Subcutaneous abdominal adipose tissue (tissue), 5 donors: ENCODE data around the gene UCP2.

Experiments used
- H3K27ac ChIP-seq: one replicate; pipeline ENCODE4 v1.7.0; 2013; ENCODE audit warnings: low read depth, mild to moderate bottlenecking, inconsistent platforms, low read length, moderate library complexity
- H3K27me3 ChIP-seq, 5 donors: one replicate each; pipeline ENCODE4 v1.7.0; 2013; ENCODE audit warnings: low read length in 5 of 5, inconsistent platforms in 1 of 5; ENCODE audit not compliant: control insufficient read depth in 5 of 5, insufficient read depth in 4 of 5
- H3K36me3 ChIP-seq, 5 donors: one replicate each; pipeline ENCODE4 v1.7.0; 2013; ENCODE audit warnings: low read length in 5 of 5; ENCODE audit not compliant: control insufficient read depth in 5 of 5, insufficient read depth in 5 of 5
- H3K4me1 ChIP-seq, 5 donors: one replicate each; pipeline ENCODE4 v1.7.0; 2013; ENCODE audit warnings: low read length in 5 of 5, mild to moderate bottlenecking in 3 of 5, moderate library complexity in 1 of 5; ENCODE audit not compliant: control insufficient read depth in 5 of 5, insufficient read depth in 5 of 5
- H3K4me3 ChIP-seq, 5 donors: one replicate each; pipeline ENCODE4 v1.7.0; 2013; ENCODE audit warnings: low read length in 5 of 5, low read depth in 1 of 5
- H3K9ac ChIP-seq, 5 donors: one replicate each; pipeline ENCODE4 v1.7.0; 2013; ENCODE audit warnings: low read length in 5 of 5, mild to moderate bottlenecking in 4 of 5, moderate library complexity in 3 of 5
- H3K9me3 ChIP-seq, 5 donors: one replicate each; pipeline ENCODE4 v1.7.0; 2013; ENCODE audit warnings: low read length in 5 of 5; ENCODE audit not compliant: control insufficient read depth in 5 of 5
- donor health status: healthy.
- donor health status: healthy.
- donor health status: healthy.
- donor health status: healthy.
- donor health status: healthy.

UCP2 gene

DNA sequence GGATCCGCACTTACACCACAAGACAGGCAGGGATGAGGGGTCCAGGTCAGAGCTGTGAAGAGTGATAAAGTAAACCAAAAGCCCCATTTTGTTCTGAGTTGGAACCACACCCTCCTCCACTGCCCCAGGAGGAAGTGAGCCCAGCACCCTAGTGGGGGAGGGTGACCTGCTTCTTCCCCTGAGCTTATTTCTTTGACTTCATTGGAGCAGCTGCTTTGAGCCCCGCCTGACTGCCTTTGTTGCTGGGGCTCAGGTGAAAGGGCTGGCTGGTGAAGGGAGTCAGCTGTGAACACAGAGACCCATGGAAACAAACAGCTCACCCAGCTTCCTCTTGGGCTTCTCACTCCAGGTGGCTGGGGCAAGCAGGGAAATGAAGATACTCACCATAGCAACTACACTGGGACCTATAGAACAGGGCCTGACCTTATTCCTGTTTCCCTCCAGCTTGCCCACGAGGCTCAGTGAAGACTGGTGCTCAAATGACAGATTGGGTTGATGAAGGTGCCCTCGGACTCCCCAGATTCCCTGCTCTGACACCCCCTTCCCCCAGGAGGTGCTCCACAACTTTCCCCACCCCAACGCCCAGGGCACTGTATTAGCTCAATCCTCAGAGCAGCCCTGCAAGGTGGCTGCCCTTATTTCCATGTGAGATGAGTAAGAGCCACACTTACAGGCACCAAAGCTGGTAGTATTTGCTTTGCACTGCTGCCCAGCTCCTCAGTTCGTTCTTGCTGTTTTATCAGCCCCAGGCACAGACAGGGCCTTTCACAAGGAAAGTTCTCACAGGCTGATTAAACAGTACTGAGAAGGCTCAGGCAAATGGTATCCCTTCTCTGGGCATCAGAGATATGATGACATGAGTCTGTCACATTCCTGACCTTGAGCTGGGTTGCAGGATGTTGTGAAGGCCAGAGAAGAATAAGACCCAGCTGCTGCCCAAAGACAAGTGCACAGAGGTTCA, 2.4 kb downstream of the UCP2 start:
- Histone ChIP-seq H3K4me1 (peaks cover 3 to 81% (median 54%) of the 10 kb centered on the region in 5 donors), H3K9ac (peak overlapping the region in 1 of 5 donors; percentile 31), H3K4me3 (peak overlapping the region; percentile 72 to 92 (median 88)), H3K36me3 (peaks cover 0 to 46% (median 40%) of the 10 kb centered on the region in 5 donors), H3K27me3 (no peaks in the 10 kb centered on the region), H3K9me3 (no peaks in the 10 kb centered on the region), H3K27ac (no peak overlapping the region)

DNA sequence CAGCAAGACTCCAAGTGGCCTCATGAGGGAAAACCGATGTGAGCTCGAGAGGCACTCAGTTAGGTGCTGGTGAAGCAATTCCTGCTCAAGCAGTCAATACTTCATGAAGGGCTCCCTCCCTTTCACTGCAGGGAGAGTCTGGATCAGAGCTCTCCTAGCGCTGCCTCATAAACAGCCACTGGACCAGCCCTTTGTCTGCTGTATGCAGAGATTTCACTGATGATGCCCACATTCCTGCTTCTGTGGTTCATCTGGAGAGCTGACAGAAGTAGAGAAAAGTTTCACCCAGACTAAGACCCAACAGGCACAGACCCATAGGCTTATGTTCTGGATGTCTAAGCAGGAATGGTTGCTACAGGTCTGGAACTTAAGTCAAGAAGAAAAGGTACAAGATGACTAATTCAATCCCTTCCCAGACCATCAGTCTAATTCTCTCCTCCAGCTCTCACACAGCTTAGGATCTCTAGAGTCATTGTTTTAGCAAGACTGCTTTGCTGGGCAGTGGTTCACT, 4.0 kb downstream of the UCP2 start:
- Histone ChIP-seq H3K27me3 (no peaks in the 10 kb centered on the region), H3K9me3 (no peaks in the 10 kb centered on the region), H3K27ac (no peak overlapping the region), H3K4me3 (no peak overlapping the region), H3K4me1 (peaks cover 2 to 87% (median 52%) of the 10 kb centered on the region in 5 donors), H3K9ac (no peak overlapping the region), H3K36me3 (peaks cover 0 to 59% (median 52%) of the 10 kb centered on the region in 5 donors)

DNA sequence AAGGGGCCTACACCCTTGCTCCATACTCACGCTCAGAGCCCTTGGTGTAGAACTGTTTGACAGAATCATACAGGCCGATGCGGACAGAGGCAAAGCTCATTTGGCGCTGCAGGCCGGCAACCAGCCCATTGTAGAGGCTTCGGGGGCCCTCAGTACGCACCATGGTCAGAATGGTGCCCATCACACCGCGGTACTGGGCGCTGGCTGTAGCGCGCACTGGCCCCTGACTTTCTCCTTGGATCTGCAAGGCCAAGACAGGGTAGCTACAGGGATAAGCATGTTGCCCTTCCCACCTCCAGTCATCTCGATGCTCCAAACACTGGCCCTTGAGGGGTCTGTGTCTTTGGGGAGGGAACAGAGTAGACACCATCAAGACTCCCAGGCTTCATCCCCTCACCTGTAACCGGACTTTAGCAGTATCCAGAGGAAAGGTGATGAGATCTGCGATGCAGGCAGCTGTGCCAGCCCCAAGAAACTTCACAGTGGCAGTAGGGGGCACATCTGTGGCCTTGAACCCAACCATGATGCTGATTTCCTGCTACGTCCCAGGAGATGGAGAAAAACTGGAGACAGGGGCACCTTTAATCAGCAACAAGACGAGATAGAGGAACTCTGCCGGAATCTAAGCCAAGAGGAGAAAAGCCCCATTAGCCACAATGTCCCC, 4.7 kb downstream of the UCP2 start:
- no peak overlapping the region for H3K9ac ChIP-seq
- peaks cover 0 to 86% (median 53%) of the 10 kb centered on the region in 5 donors for H3K4me1 ChIP-seq
- H3K36me3 ChIP-seq: peaks cover 0 to 59% (median 52%) of the 10 kb centered on the region in 5 donors
- H3K9me3 ChIP-seq: no peaks in the 10 kb centered on the region
- peak overlapping the region; percentile 37 for H3K27ac ChIP-seq
- H3K4me3 ChIP-seq: no peak overlapping the region
- H3K27me3 ChIP-seq: no peaks in the 10 kb centered on the region

DNA sequence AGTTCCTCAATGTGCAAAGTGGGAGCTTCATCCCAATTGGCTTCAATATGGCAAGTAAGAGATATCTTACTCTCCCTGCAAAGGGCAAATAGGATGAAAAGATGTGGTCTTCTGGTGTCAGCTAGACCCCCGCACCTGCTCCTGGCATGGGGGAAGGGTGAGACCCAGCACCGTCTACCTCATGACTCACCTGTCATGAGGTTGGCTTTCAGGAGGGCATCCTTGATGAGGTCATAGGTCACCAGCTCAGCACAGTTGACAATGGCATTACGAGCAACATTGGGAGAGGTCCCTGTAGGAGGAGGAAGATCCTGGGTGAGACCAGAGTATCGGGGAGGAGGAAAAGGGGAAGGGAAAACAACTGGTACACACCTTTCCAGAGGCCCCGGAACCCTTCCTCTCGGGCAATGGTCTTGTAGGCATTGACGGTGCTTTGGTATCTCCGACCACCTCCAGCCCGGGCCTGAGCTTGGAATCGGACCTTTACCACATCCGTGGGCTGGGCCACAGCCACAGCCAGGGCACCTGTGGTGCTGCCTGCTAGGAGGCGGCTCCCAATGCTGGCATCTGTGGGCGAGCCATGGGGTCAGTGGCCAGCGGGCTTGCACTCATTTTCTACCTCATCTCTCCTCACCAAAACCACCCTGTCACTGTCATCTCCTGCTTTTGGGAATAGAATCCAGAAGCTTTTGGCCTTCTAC, 6.0 kb downstream of the UCP2 start:
- Histone ChIP-seq H3K27ac (peak overlapping the region; percentile 1), H3K4me3 (no peak overlapping the region), H3K36me3 (peaks cover 0 to 59% (median 52%) of the 10 kb centered on the region in 5 donors), H3K9me3 (no peaks in the 10 kb centered on the region), H3K9ac (no peak overlapping the region), H3K4me1 (peaks cover 0 to 80% (median 49%) of the 10 kb centered on the region in 5 donors), H3K27me3 (no peaks in the 10 kb centered on the region)

DNA sequence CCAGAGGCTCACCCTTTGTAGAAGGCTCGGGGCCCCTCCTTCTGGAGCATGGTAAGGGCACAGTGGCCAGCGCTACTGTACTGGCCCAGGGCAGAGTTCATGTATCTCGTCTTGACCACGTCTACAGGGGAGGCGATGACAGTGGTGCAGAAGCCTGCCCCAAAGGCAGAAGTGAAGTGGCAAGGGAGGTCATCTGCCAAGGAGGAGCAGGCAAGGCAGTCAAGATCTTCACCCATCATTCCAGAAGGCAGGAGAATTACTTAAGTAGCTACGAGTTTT, 7.2 kb downstream of the UCP2 start:
- no peak overlapping the region for H3K9ac ChIP-seq
- no peaks in the 10 kb centered on the region for H3K27me3 ChIP-seq
- peaks cover 0 to 55% (median 48%) of the 10 kb centered on the region in 5 donors for H3K36me3 ChIP-seq
- no peak overlapping the region for H3K27ac ChIP-seq
- peaks cover 0 to 68% (median 38%) of the 10 kb centered on the region in 5 donors for H3K4me1 ChIP-seq
- H3K9me3 ChIP-seq: no peaks in the 10 kb centered on the region
- no peak overlapping the region for H3K4me3 ChIP-seq

DNA sequence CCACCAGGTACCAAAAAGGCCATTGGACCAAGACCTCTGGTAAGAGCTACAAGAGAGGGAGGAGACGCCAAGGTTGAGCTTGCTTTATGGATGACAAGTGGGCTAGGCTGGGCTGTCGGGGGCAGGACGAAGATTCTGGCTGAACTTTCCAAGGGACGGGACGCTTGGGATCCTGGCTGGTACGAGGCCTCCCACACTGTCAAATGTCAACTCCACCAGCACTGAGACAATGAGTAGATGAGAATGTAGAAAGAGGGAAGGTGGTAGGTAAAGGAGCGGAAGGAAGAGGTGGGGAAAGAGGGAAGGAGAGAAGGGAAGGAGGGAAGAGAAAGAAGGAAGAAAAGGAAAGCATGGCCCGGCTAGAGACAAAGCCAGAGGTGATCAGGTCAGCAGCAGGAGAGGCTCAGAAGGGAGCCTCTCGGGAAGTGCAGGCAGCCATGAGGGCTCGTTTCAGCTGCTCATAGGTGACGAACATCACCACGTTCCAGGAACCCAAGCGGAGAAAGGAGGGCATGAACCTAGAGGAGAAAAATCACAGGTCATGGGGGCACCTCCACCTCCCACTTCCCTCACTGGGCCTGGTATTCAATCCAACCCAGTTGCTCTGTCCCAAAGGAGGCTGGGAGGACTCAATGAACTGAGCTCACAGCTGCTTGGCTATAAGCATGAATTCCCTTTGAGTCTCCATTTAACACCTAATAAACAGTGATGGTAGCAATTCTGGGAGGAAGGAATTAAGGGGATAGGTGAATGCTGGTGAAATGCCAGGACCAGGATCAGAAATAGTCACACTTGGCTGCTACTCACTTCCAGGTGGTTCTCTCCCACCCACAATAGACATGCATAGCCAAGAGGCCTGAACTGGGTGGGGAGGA, 7.8 kb downstream of the UCP2 start:
- H3K36me3 ChIP-seq: peaks cover 0 to 50% (median 42%) of the 10 kb centered on the region in 5 donors
- H3K4me3 ChIP-seq: no peak overlapping the region
- no peaks in the 10 kb centered on the region for H3K9me3 ChIP-seq
- H3K4me1 ChIP-seq: peaks cover 0 to 62% (median 37%) of the 10 kb centered on the region in 5 donors
- H3K27me3 ChIP-seq: no peaks in the 10 kb centered on the region
- no peak overlapping the region for H3K9ac ChIP-seq
- no peak overlapping the region for H3K27ac ChIP-seq

DNA sequence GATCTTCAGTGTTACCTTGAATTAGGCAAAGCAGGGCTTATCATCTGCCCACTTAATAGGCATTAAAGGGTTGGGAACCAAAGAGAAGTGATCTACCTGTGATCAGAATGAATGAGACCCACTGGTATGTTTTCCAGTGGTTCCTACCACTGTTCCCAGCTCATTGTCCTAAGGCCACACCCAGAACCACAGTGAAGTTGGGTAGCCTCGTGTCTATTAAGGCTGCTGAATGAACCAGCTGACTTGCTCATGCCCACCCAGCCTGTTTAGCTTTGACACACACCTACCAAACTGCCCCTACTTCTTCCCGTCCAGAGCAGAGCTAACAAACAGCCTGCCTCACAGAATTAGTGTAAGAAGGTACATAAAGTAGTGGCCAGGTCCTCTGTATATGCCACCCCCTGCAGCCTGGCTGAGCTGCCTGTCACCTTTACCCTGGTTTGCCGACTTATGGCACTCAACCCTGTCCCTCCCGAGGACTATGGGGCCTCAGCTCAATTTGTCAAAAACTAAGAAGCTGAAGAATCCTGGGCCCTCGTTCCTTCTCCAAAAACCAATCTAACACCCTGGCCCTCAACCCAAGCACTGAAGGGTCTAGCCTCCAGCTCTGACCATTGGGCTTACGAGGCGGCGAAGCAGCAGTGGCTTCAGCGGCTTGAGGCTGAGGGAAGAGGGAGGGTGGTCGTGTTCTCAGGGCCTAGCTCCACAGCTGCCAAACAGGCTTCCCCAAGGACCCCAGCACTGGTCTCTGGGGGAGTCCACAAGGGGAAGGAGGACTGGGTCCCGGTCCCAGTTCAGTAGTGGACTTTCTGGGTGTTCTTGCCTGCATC, 9.8 kb downstream of the UCP2 start:
- Histone ChIP-seq H3K9me3 (no peaks in the 10 kb centered on the region), H3K4me1 (peaks cover 0 to 44% (median 28%) of the 10 kb centered on the region in 5 donors), H3K27ac (no peak overlapping the region), H3K4me3 (no peak overlapping the region), H3K36me3 (peaks cover 0 to 39% (median 32%) of the 10 kb centered on the region in 5 donors), H3K27me3 (no peaks in the 10 kb centered on the region), H3K9ac (peak overlapping the region in 1 of 5 donors; percentile 35)

DNA sequence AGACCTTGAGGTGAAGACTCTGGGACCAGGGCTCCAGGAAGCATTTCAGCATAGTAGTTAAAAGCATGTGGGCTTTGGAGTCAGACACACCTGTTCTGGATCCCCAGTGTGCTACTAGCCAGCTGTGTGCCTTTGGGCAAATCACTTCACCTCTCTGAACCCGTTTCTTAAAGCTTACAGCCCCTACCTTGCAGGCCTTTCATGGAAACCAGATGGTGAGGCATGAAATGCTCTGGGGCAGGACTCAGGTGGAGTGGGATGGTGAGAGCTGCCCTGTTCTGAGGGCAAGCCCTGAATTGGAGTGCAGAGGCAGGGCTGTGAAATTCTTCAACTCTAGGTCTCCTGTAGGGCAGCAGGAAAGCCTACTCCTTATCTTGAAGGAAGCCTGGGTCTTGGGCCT, 10.5 kb downstream of the UCP2 start:
- Histone ChIP-seq H3K9ac (no peak overlapping the region), H3K4me3 (no peak overlapping the region), H3K4me1 (peaks cover 0 to 37% (median 22%) of the 10 kb centered on the region in 5 donors), H3K36me3 (peaks cover 0 to 32% (median 27%) of the 10 kb centered on the region in 5 donors), H3K27me3 (no peaks in the 10 kb centered on the region), H3K27ac (no peak overlapping the region), H3K9me3 (no peaks in the 10 kb centered on the region)
